SK-N-SH (cell line): ENCODE data around the gene GAS6.

Source experiments
- CTCF ChIP-seq: fragments of 200-600 bp; sonication (generic); IDR thresholded peaks from 2 replicates; pipeline ENCODE4 v1.6.1; 2017; ENCODE audit warnings: antibody characterized with exemption, mild to moderate bottlenecking, moderate library complexity
- EP300 ChIP-seq, 2 experiments: IDR thresholded peaks; 2 replicates each; pipeline versions ENCODE4 v1.4.0 to v1.6.1; 2012; ENCODE audit warnings: borderline replicate concordance in 1 of 2, low read depth in 1 of 2, low read length in 1 of 2
- EZH2phosphoT487 ChIP-seq: fragments of 200-600 bp; sonication (generic); IDR thresholded peaks from 2 replicates; pipeline ENCODE4 v1.6.1; 2017; ENCODE audit warnings: low read depth, mixed run types, mild to moderate bottlenecking, antibody characterized with exemption, moderate library complexity, borderline replicate concordance
- GABPA ChIP-seq: IDR thresholded peaks from 2 replicates; pipeline ENCODE4 v1.4.0; 2012; ENCODE audit warnings: low read depth, mild to moderate bottlenecking
- JUND ChIP-seq: IDR thresholded peaks from 2 replicates; pipeline ENCODE4 v1.4.0; 2012
- POLR2AphosphoS5 ChIP-seq: IDR thresholded peaks from 2 replicates; pipeline ENCODE4 v1.6.1; 2012; ENCODE audit warnings: low read depth, low read length
- RAD21 ChIP-seq: IDR thresholded peaks from 2 replicates; pipeline ENCODE4 v1.6.1; 2012; ENCODE audit warnings: mild to moderate bottlenecking, low read length
- REST ChIP-seq: IDR thresholded peaks from 2 replicates; pipeline ENCODE4 v1.6.1; 2012; ENCODE audit warnings: mild to moderate bottlenecking, low read depth, low read length, moderate library complexity
- TAF1 ChIP-seq: IDR thresholded peaks from 2 replicates; pipeline ENCODE4 v1.6.1; 2012; ENCODE audit warnings: low read depth, mild to moderate bottlenecking, low read length, moderate library complexity, borderline replicate concordance
- USF1 ChIP-seq: IDR thresholded peaks from 2 replicates; pipeline ENCODE4 v1.4.0; 2012; ENCODE audit warnings: low read depth, borderline replicate concordance

GRCh38 chr13:113805431-113806103 lies 58.3 kb downstream of the GAS6 start:
- TF ChIP-seq EZH2phosphoT487 = no peak
- no peak for TF ChIP-seq POLR2AphosphoS5
- TF ChIP-seq RAD21 = no peak
- TF ChIP-seq JUND = no peak
- TF ChIP-seq CTCF = no peak
- no peak for TF ChIP-seq EP300 (IDR thresholded peaks at IDR 0.05; ENCODE audit: borderline replicate concordance in 1 of 2, low read depth in 1 of 2, low read length in 1 of 2)
- no peak for TF ChIP-seq USF1
- TF ChIP-seq TAF1 = no peak
- TF ChIP-seq GABPA = no peak
- no peak for TF ChIP-seq REST
